IMR-90 (cell line): ENCODE data around the gene TRAPPC4. TPM values are rescaled to one million over a fixed set of nuclear protein-coding genes. Genes with fewer than 3 reads are reported as not detected.
"Not testable (repeated sequence)": the region's sequence is repeated elsewhere in the genome, so short reads cannot be mapped to it uniquely, and the experiment has no call there.

ENCODE experiments used
- ATAC-seq: fragments of 200-7000 bp; cut with Tn5 transposase; 2 replicates; pipeline ENCODE4 v1.9.1; 2020; ENCODE audit warnings: low read depth, mild to moderate bottlenecking, moderate library complexity
- BruUV-seq: library from RNA; stranded (reverse); fragments of 400-500 nt; replicated peaks from 2 replicates; lab custom pipeline; 2021; lab: Mats Ljungman, UMichigan
- CTCF ChIA-PET: fragments of 300-600 bp; formaldehyde crosslinking; extraction: SDS; loops from one replicate; lab custom pipeline; 2021; ENCODE audit warnings: antibody characterized with exemption; lab: Yijun Ruan, JAX
- POLR2A ChIA-PET: fragments of 300-600 bp; sonication (Branson Sonifier 250); formaldehyde crosslinking; loops from one replicate; lab custom pipeline; 2022; ENCODE audit warnings: antibody characterized with exemption; ENCODE audit not compliant: unreplicated experiment; lab: Charles Lee
- DNase-seq: peaks from one replicate; pipeline ENCODE4 v3.0.0; 2013
- H2AFZ ChIP-seq: replicated peaks from 2 replicates; pipeline ENCODE3; 2013; ENCODE audit warnings: low read length, mild to moderate bottlenecking; ENCODE audit not compliant: poor library complexity
- H2AK5ac ChIP-seq: 2 replicates; pipeline ENCODE4 v1.6.1; 2013; ENCODE audit warnings: low read depth, low read length, inconsistent platforms
- H2AK9ac ChIP-seq: replicated peaks from 2 replicates; pipeline ENCODE3; 2013; ENCODE audit warnings: mild to moderate bottlenecking, low read depth, low read length, moderate library complexity; ENCODE audit not compliant: poor library complexity
- H2BK120ac ChIP-seq: 2 replicates; pipeline ENCODE4 v1.6.1; 2013; ENCODE audit warnings: low read depth, low read length, inconsistent platforms
- H2BK15ac ChIP-seq: 3 replicates; pipeline ENCODE4 v1.6.1; 2013; ENCODE audit warnings: low read depth, low read length, inconsistent platforms
- H2BK20ac ChIP-seq: 2 replicates; pipeline ENCODE4 v1.6.1; 2013; ENCODE audit warnings: low read depth, mild to moderate bottlenecking, inconsistent platforms, low read length, moderate library complexity
- H2BK5ac ChIP-seq: 2 replicates; pipeline ENCODE4 v1.6.1; 2013; ENCODE audit warnings: mild to moderate bottlenecking, low read depth, low read length, inconsistent platforms; ENCODE audit not compliant: poor library complexity, severe bottlenecking
- H3K14ac ChIP-seq: replicated peaks from 2 replicates; pipeline ENCODE4 v1.6.1; 2013; ENCODE audit warnings: low read depth, low read length, inconsistent platforms
- H3K18ac ChIP-seq: 2 replicates; pipeline ENCODE4 v1.6.1; 2013; ENCODE audit warnings: low read depth, low read length, control low read depth
- H3K23ac ChIP-seq: 2 replicates; pipeline ENCODE4 v1.6.1; 2013; ENCODE audit warnings: low read depth, low read length, inconsistent platforms
- H3K27ac ChIP-seq: 2 replicates; pipeline ENCODE4 v1.5.1; 2013; ENCODE audit warnings: mild to moderate bottlenecking, control low read depth, low read length; ENCODE audit not compliant: insufficient read depth
- H3K27me3 ChIP-seq: 2 replicates; pipeline ENCODE4 v1.6.1; 2013; ENCODE audit warnings: low read length; ENCODE audit not compliant: control insufficient read depth, insufficient read depth
- H3K36me3 ChIP-seq: 2 replicates; pipeline ENCODE4 v1.6.1; 2013; ENCODE audit warnings: low read length, mixed read lengths; ENCODE audit not compliant: control insufficient read depth, insufficient read depth
- H3K4ac ChIP-seq: 2 replicates; pipeline ENCODE4 v1.6.1; 2013; ENCODE audit warnings: low read depth, low read length, inconsistent platforms
- H3K4me1 ChIP-seq: 2 replicates; pipeline ENCODE4 v1.6.1; 2013; ENCODE audit warnings: low read length, mixed read lengths; ENCODE audit not compliant: control insufficient read depth, insufficient read depth
- H3K4me2 ChIP-seq: 2 replicates; pipeline ENCODE4 v1.6.1; 2013; ENCODE audit warnings: low read depth, mild to moderate bottlenecking, control low read depth, low read length, moderate library complexity
- H3K4me3 ChIP-seq: 2 replicates; pipeline ENCODE4 v1.5.1; 2013; ENCODE audit warnings: low read depth, mild to moderate bottlenecking, control low read depth, low read length, moderate library complexity; ENCODE audit not compliant: insufficient read depth
- H3K56ac ChIP-seq: 2 replicates; pipeline ENCODE4 v1.6.1; 2013; ENCODE audit warnings: low read length, inconsistent platforms; ENCODE audit not compliant: insufficient read depth; ENCODE audit errors: extremely low read depth
- H3K79me1 ChIP-seq, 2 experiments: 2 replicates each; pipeline ENCODE4 v1.6.1; 2013; ENCODE audit warnings: low read length in 2 of 2, inconsistent platforms in 1 of 2, low read depth in 1 of 2
- H3K9ac ChIP-seq: 2 replicates; pipeline ENCODE4 v1.6.1; 2013; ENCODE audit warnings: low read depth, low read length, control low read depth
- H3K9me1 ChIP-seq: 2 replicates; pipeline ENCODE4 v1.6.1; 2013; ENCODE audit warnings: low read length, inconsistent platforms; ENCODE audit not compliant: insufficient read depth
- H3K9me3 ChIP-seq: 2 replicates; pipeline ENCODE4 v1.6.1; 2013; ENCODE audit warnings: low read length; ENCODE audit not compliant: control insufficient read depth, insufficient read depth
- H4K20me1 ChIP-seq: 2 replicates; pipeline ENCODE4 v1.6.1; 2013; ENCODE audit warnings: low read length, inconsistent platforms; ENCODE audit not compliant: insufficient read depth
- H4K5ac ChIP-seq: 2 replicates; pipeline ENCODE4 v1.6.1; 2013; ENCODE audit warnings: mild to moderate bottlenecking, low read depth, low read length, control low read depth
- H4K8ac ChIP-seq, 2 experiments: 2 replicates each; pipeline ENCODE4 v1.6.1; 2013; ENCODE audit warnings: low read depth in 2 of 2, low read length in 2 of 2, control low read depth in 1 of 2, inconsistent platforms in 1 of 2
- H4K91ac ChIP-seq: 2 replicates; pipeline ENCODE4 v1.6.1; 2013; ENCODE audit warnings: low read depth, low read length, inconsistent platforms; ENCODE audit not compliant: insufficient read depth
- BHLHE40 ChIP-seq: fragments of 150-350 bp; IDR thresholded peaks from 2 replicates; pipeline ENCODE4 v1.6.1; 2016; ENCODE audit warnings: mild to moderate bottlenecking, low read depth, low read length
- CTCF ChIP-seq: conservative IDR thresholded peaks from 2 replicates; pipeline ENCODE4 v1.5.1; 2012; ENCODE audit warnings: mild to moderate bottlenecking, low read depth, low read length, improper control_type of control experiment
- FOS ChIP-seq: fragments of 150-350 bp; IDR thresholded peaks from 2 replicates; pipeline ENCODE4 v1.6.1; 2016; ENCODE audit warnings: low read depth, low read length
- MAFK ChIP-seq: IDR thresholded peaks from 2 replicates; pipeline ENCODE4 v1.6.1; 2012; ENCODE audit warnings: low read depth, low read length, improper control_type of control experiment
- MAZ ChIP-seq: IDR thresholded peaks from 2 replicates; pipeline ENCODE4 v1.6.1; 2012; ENCODE audit warnings: low read depth, mild to moderate bottlenecking, low read length, improper control_type of control experiment, moderate library complexity, borderline replicate concordance
- RAD21 ChIP-seq: IDR thresholded peaks from 2 replicates; pipeline ENCODE4 v1.6.1; 2012; ENCODE audit warnings: low read length, improper control_type of control experiment
- WGBS, 2 experiments: methylation state at CpG; one replicate each; pipeline versions ENCODE4 v1.1.5 to v1.1.7; 2013; ENCODE audit warnings: missing lambda C conversion rate in 2 of 2; ENCODE audit not compliant: insufficient read length in 1 of 2; ENCODE audit errors: extremely low coverage in 2 of 2; 5-methylcytosine and 5-hydroxymethylcytosine counted together
- dilution Hi-C: fragments of 300-500 bp; cut with HindIII; formaldehyde crosslinking; loops from one replicate; pipeline ENCODE4 v1.14.3; 2018; ENCODE audit warnings: low sequenced_read_pairs; ENCODE audit not compliant: unreplicated experiment
- in situ Hi-C: fragments of 300-500 bp; cut with MboI; formaldehyde crosslinking; loops from 3 replicates; pipeline ENCODE4 v1.14.3; 2019; ENCODE audit warnings: low sequenced_read_pairs, inconsistent platforms, mixed read lengths
- intact Hi-C: fragments of 100-400 bp; cut with micrococcal nuclease; formaldehyde crosslinking; loops from 2 replicates; pipeline ENCODE4 v1.10.0; 2022
- polyA plus RNA-seq, 3 experiments: library from polyadenylated mRNA; depleted of rRNA; stranded (reverse); fragments of >200 nt; gene quantifications; 2 replicates each; pipeline ENCODE4 v1.2.3, GENCODE V29; 2012; ENCODE audit warnings: low replicate concordance in 1 of 3
- total RNA-seq: library from RNA; depleted of rRNA; stranded (reverse); fragments of >200 nt; gene quantifications from 2 replicates; pipeline ENCODE4 v1.2.3, GENCODE V29; 2012

The TRAPPC4 gene
- total and polyA plus RNA-seq, 2 of the 4 experiments (the other 2 are of a cell fraction): 102 to 162 TPM

GRCh38 chr11:118988280-118988679 is 30.3 kb upstream of the TRAPPC4 start:
- Histone ChIP-seq H2BK120ac (no peak overlapping the region), H2AFZ (no peak overlapping the region), H3K18ac (no peak overlapping the region), H2BK15ac (no peak overlapping the region), H3K9me1 (no peaks in the 10 kb centered on the region; the same call in 1 of the 2 replicates), H2BK20ac (no peak overlapping the region), H4K20me1 (no peaks in the 10 kb centered on the region), H2AK9ac (no peak overlapping the region), H3K36me3 (no peaks in the 10 kb centered on the region), H3K79me1 (no peaks in the 10 kb centered on the region), H3K4ac (no peak overlapping the region), H3K27ac (no peak overlapping the region), H4K5ac (no peak overlapping the region), H4K8ac (no peak overlapping the region), H3K4me1 (no peaks in the 10 kb centered on the region), H3K56ac (no peak overlapping the region), H3K9ac (no peak overlapping the region), H2BK5ac (no peak overlapping the region), H3K27me3 (no peaks in the 10 kb centered on the region), H3K23ac (no peak overlapping the region), H3K4me2 (no peak overlapping the region), H4K91ac (no peak overlapping the region), H3K9me3 (no peaks in the 10 kb centered on the region), H2AK5ac (no peak overlapping the region), H3K14ac (no peak overlapping the region), H3K4me3 (no peak overlapping the region)
- TF ChIP-seq CTCF: no peak
- TF ChIP-seq MAFK: no peak
- no peak for TF ChIP-seq BHLHE40
- no peak for TF ChIP-seq FOS
- TF ChIP-seq MAZ: no peak
- TF ChIP-seq RAD21: no peak
- dilution Hi-C loops: no loop called here
- ChIA-PET CTCF (no interaction called here), POLR2A (no interaction called here)
- in situ Hi-C loops: no loop called here
- 100% methylated on average over 1 of the region's 5 CpGs; no CpG with 5 or more reads in 1 of the 2 experiments for WGBS, 2 experiments
- BruUV-seq: no TSS peak
- ATAC-seq (no peak), DNase-seq (no peak)
- intact Hi-C loops: no loop called here

GRCh38 chr11:118991486-118992038 is 27.0 kb upstream of the TRAPPC4 start:
- in situ Hi-C loops, H3K9me1 ChIP-seq, H3K23ac ChIP-seq, intact Hi-C loops, H3K56ac ChIP-seq, H4K8ac ChIP-seq, POLR2A ChIA-PET, H3K79me1 ChIP-seq, H4K20me1 ChIP-seq, H2BK20ac ChIP-seq, ATAC-seq, H2BK5ac ChIP-seq, H2AK9ac ChIP-seq, H3K36me3 ChIP-seq, H4K5ac ChIP-seq, H2BK15ac ChIP-seq, H2AFZ ChIP-seq, BruUV-seq, H3K27ac ChIP-seq, H3K14ac ChIP-seq, H2BK120ac ChIP-seq, H3K4me3 ChIP-seq, H3K27me3 ChIP-seq, H3K9me3 ChIP-seq, DNase-seq, H3K9ac ChIP-seq, H3K18ac ChIP-seq, H3K4ac ChIP-seq, H3K4me2 ChIP-seq, dilution Hi-C loops, H4K91ac ChIP-seq, H3K4me1 ChIP-seq, H2AK5ac ChIP-seq, CTCF ChIA-PET: not testable (repeated sequence)
- WGBS, 2 experiments: 95% methylated on average over 4 of the region's 44 CpGs; no CpG with 5 or more reads in 1 of the 2 experiments
